OCI-LY3 (cell line): ENCODE measurements around the gene BHMT2.

Source experiments
- CTCF ChIP-seq: fragments of 200-600, 300-600 bp; sonication (generic); IDR thresholded peaks from 2 replicates; pipeline ENCODE4 v1.5.1; 2014; ENCODE audit warnings: antibody characterized with exemption, low read length, low read depth
- EZH2phosphoT487 ChIP-seq: fragments of 200-600 bp; shearing (Covaris generic); IDR thresholded peaks from 2 replicates; pipeline ENCODE4 v1.6.1; 2018; ENCODE audit warnings: antibody characterized with exemption, mixed run types, low read depth

- no peak for TF ChIP-seq CTCF
- TF ChIP-seq EZH2phosphoT487, result no peak
Measured at GRCh38 chr5:79062436-79062835, 7.1 kb upstream of the BHMT2 start.
